ENCODE data around the gene PDZRN4.
"Not testable (repeated sequence)": the region's sequence is repeated elsewhere in the genome, so short reads cannot be mapped to it uniquely, and the experiment has no call there.

PDZRN4 gene

DNA sequence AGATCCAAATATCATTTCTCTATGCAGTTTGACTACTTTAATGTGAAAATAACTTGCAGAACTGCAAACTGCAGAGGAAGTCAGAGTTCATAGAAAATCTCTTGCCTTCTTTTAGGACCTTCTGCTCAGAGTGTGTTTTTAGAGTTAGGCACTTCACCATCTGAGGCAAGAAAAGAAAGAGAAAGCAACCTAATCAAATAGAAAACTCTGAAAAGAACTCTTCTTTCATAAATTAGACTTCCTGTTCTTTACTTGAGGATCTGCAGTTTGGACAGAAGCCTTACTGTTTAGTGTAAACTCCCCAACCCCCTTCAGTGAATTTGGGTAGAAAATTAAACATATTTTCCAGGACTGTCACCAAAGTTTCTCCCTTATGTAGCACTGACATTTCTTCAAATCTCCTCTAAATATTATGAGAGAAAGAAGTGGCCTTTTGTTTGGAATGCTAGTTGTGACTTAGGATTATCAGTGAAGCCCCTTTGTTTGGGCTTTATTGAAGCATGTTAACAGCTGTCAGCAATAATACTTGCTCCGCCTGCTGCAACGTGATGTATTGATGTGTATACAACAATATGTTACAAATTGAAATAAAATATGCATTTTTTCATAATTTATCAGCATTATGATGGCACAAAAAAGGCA, 99.5 kb downstream of the PDZRN4 start:
- DNase-seq = no peak

DNA sequence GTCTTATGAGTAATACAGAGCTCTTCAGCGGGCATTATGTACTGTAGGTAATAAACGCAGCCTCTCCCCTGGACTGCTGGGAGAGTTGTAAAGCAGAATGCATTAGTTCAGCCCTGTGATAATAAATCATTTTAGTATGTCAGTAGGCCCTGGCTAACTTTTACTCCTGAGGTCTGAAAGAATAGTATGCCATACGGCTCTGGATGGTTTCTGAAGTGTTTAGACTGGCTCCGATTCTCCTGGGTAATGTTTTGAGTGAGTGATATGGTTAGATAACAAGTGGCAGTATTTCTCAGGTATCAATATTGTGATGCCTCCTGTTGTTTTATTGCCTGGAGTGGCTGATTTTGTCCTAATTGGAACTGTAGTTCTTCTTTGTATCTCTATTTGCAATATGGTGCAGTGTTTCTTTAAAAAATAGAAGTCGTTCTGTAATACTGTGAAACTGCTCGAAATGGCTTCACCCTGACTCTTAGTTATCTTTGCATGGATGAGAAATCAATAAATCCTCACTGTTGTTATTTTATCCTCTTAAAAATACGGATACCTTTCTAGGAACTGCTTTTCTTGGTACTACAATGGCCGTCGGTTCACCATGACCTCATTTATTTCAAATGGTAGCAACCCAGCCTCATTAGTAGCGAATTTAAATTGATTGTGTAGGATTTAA, 100.2 kb downstream of the PDZRN4 start:
- no peak for DNase-seq

DNA sequence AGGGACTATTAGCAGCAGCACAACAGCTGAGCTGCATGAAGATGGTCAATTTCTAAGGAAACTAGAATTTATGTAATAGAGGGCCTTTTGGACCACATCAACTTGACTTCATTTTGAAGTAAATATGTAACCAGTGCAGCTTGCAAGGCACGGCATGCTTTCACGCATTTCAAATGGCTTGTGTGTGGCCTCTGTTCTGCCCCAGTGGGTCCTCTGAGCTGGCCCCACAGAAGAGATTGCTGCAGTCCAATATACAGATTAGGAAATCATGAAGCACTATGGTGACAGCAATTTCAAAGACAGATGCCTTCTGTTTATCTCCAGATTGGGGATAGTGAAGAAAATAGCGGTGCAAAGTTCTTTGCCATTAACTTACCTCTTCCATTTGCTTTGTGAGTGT, 101.4 kb downstream of the PDZRN4 start:
- DNase-seq = no peak

DNA sequence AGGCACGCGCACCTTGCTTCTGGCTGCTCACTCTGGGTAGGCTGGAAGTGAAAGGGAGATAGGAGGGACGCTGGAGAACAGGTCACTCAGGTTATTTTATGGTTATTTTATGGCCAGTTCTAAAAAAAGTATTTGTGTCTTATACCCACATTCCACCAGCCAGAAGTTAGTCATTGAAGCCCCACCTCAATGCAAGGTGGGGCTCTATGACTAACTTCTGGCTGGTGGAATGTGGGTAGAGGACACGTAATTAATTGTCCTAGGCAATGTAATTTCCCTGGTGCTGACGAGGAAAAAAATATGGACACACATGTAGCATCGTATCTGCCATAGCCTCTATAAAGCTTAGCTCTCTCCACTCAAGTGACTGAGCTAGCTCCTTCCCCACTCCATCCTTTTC, 104.9 kb downstream of the PDZRN4 start:
- no peak for DNase-seq

DNA sequence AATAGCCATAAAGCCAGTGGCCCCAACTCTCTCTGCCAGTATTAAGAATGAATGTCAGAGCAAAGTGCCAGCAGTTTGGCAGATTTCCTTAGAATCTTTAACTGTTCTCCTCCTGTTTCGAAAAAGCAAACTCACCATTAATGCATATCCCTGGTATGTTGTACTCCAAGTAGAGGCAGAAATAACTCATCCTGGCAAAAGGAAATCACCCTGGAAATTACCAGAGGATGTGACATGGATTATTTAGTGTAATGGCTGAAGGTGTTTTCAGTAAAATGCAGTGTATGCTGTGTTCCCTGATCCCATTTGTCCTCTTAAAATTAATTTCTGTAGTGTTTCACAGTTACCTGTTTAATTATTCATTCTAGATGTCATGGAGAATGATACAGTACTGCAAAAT, 105.3 kb downstream of the PDZRN4 start:
- DNase-seq = no peak

DNA sequence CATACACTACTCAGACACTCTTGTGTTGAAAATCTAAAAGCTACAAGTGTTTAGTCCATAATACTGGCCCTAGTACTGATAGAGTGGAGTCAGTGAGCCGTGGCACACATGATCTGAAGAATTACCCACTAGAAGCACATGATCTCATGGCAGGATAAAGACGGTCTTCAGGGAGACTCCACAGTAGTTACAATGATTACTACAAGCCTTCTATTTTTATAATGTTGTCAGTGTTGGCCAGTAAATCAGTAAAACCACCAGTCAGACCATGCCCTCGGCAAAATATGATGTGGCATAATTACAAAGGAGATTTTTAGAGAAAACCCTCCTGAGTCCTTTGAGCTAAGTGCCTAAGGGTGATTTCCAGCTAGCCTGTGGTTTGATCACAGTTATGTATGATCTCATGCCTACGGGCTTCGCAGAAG, 114.9 kb downstream of the PDZRN4 start:
- DNase-seq = no peak

DNA sequence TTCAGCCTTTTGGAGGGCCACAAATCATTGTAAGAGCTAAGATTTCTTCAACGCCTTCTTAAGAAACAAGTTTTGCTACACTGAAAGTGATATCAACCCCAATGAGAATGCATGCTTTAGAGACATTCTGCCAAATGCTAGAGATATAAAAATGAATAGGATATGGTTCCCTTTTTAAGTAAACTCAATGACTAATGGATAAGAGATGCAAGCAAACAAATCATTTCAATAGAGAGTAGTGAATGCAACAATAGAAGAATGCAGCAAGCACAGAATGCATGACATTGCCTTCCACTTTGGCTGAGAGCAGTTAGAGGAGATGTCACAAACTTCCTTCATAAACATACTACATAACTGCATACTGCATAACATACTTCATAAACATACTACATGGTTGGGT, 116.4 kb downstream of the PDZRN4 start:
- DNase-seq = no peak

DNA sequence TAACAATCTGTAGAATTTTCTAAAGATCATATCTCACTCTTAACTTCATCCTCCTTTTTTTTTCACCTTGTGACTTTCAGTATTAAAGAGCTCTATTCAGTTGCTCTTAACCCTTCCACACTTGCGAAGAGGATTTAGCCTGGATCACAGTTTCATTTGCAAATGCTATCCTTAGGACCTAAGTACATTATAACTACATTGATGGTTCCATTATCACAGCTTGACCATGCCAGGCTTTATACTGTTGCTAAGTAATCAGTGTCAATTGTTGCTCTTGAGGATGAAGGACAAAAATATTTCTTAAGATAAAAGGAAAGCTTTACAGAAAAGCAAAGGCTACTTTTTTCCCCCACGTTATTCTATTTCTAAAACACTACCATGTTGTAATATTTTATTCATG, 122.2 kb downstream of the PDZRN4 start:
- no peak for DNase-seq

DNA sequence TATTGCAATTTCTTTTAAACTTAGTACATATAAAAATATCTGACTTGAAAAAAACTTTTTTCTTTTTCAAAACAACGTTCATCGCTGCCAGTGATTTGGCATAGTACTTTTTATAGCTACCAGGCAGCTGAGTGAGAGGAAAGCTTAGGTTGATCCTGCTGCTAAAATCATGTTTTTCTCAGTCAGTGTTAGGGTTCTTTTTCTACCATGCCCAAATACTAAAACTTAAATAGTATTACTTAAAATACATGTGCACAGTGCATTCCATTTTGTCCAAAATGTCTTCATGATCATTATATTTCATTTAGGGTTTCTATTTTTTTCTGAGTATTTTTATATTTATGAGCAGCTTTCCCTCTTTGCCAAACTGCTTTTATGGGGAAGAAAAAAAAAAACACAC, 123.8 kb downstream of the PDZRN4 start:
- DNase-seq = no peak

DNA sequence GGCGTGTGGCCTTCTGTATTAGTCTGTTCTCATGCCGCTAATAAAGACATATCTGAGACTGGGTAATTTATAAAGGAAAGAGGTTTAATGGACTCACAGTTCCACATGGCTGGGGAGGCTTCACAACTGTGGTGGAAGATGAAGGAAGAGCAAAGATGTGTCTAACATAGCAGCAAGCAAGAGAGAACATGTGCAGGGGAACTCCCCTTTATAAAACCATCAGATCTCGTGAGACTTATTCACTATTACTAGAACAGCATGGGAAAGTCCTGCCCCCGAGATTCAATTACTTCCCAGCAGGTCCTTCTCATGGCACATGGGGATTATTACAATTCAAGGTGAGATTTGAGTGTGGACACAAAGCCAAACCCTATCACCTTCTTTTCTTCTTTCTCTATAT, 124.3 kb downstream of the PDZRN4 start:
- DNase-seq = not testable (repeated sequence)

DNA sequence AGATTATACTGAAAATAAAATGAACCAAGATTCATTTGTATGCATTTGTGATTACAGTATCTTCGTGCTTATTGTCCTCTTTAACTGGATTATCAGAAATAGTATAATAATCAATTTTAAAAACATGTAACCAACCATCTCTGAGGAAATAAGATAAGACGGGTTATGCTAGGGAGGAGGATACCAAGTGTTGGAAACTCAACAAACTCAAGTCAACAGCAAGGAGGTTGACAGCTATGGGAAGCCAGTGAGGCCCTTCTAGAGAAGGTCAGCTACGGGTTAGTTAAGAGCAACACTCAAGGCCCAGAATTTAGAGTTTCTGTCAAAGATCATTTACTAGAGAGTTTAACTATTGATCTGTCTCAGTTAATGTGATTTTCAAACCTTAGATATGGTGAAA, 137.2 kb downstream of the PDZRN4 start:
- DNase-seq = no peak

DNA sequence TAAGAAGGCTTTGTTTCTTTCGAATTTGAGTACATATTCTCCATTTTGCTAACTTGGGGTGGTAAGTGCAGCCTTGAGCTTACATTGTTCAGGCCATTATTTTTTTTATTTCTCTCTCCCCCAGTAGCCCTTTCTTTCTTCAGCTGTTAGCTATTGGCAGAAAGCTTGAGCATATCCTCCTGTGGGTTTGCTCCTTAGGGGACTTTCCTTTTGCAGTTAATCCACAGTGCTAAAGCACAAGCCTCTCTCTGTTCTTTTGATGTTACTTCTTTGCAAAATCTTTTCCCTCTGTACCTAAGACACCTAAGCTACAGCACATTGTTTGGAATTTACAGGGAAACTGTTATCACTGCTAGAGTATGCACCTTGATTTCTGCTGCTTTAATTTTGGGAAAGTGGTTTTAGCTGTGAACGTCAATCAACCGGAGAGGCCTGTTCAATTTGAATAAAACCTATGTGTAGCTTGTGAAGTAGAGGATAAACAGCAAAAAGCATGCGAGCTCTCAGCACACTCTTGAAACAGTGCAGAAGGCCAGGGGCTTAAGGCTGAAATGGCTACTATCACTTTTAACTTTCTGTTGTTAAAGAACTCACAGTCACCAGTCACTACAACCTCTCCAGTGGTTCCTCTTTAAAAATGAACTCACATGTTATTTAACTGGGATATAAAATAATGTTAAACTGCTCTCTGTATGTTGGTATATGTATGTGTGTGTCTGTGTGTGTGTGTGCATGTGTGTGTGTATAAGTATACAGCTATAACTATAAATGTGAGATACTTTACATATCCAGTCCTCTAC, 139.2 kb downstream of the PDZRN4 start:
- no peak for DNase-seq

DNA sequence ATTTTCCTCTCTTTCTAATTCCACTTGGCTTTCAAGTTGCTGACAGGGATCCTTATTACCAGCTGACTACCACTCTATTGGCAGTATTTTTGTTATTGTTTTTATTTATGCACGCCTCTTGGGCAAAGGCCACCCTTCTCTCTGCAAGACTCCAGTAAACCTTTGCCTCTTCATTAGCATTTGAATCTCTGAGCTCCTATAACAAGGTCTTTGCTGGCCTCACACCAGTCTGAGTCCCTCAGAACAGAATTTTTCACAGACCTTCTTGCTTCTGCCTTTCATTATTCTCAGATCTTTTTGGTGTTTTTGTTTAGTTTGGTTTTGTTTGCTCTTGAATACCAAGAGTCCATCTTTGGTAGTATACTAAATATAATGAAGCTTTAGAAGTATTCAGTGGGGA, 145.9 kb downstream of the PDZRN4 start:
- no peak for DNase-seq

DNA sequence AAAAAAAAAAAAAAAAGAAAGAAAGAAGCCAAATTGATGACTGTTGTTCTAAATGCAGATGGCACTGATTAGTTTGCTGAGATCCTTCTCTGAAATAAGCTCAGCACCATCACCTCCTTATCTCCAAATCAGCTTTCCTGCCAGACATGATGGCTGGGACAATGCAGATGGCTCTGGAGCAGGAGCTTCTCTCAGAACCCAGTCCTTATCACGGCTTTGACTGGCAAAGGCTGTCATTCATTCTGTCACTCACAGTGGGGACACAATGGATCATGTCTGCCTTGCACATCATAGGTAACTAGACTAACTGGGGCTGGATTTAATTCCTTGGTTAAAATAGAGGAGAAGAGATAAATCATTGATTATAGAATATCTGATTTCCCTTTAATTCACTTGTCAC, 146.3 kb downstream of the PDZRN4 start:
- DNase-seq = no peak

DNA sequence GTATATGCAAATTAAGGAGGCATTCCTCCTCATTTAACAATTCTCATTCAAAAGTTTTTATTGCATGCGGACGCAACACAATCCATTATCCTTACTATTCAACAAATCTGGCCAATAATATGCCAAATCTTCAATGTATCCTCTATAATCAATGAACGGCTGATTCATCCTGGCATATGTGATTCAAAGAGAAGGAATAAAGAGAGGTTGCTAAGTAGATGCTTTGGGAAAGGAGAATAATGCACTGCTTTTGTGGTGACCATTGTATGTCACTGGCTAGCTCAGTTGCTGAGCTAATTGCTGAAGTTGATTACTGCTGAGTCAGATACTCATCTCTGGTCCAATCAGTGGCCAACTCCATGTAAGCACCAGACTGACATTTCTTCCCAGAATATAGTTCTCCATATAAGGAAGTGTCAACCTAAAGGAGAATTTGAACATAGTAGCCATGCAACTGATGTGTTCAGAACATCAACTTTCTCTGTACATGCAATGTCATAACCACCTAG, 148.0 kb downstream of the PDZRN4 start:
- no peak for DNase-seq

DNA sequence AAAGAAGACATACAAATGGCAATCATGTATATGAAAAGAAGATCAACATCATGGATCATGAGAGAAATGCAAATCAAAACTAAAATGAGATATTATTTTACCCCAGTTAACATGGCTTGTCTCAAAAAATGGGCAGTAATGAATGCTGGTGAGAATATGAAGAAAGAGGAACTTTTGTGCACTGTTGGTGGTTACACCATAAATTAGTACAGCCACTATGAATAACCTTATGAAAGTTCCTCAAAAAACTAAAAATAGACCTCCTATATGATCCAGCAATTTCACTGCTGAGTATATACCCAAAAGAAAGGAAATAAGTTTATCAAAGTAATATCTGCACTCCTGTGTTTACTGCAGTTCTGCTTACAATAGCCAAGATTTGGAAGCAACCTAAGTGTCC, 151.7 kb downstream of the PDZRN4 start:
- no peak for DNase-seq

DNA sequence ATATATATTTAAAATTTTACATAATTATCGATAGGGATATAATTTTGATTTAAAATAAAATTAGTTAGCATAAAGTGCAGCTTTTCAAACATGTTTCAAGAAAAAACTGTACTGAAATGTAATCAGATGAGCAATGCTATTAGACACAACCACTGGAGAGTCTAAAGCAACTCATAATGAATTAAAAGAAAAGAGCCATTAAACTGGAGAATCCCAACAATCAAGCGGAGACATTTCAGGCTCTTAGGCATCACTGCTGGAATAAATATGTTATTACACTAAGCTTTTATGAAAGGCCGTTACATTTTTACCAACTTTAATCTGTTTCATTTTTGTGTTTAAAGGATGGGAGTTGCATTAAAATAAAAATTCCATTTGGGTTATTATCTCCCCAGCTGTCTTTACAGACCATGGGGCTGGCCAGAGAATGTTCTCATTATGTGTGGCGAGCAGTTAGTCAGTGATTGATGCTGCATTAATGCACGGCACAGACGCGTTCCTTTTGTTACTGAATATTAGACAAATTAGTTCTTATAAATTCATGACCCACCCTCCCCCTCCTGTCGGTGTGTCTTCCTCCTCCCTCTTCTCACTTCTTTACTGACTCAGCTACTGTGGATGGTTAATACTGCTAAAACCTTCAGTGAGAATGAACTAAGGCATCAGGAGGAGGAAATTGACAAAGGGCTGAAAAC, 156.8 kb downstream of the PDZRN4 start:
- no peak for DNase-seq

DNA sequence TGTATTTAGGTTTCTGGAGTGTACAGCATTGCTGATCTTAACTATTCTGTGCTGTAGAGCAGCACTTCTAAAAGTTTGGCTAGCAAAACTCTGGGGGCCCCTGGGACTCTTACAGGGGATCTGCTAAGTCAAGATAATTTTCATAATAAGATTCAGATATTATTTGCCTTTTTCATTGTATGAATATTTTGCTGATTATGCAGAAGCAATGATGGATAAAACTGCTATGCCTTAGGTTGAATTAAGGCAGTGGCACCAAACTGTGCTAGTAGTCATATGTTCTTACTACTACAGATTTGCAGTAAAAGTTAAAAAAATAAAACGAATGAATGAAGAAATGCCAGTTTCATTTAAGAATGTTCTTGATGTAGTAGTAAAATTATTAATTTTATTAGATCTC, 160.1 kb downstream of the PDZRN4 start:
- no peak for DNase-seq

DNA sequence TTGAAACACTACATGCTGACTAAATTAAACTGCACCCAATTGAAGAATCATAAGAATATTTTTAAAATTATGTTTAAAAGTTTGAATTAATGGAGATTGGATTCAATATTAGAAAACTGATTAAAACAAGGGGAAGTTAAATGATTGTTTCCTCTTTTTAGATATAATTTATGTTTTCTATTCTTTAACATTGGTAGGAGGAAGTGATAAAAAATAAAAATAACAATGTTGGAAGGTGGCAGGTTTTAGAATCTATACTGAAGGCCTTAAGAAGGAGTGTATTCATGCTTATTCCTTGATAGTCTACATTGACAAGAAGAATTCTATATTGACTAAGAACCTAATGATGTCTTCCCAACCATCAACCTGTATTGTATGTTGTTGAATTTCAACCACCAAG, 168.1 kb downstream of the PDZRN4 start:
- DNase-seq = no peak

DNA sequence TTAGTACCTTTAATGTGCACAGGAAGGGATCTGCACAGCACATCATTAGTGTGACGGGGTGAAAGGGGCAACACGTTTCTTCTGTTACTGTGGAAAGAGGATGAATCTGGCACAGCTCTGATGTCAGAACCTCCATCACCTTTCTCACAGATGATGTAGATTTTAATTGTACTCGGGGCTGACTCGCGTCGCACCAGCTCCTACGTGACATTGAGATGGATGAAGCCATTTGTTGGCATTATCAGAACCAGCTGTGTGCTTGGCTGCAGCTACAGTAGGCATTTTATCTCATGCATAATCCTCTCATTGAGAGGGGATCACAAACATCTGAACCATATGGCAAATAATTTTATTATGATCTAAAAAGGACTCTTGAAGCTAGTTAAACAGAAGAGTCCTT, 173.6 kb downstream of the PDZRN4 start:
- DNase-seq = no peak

DNA sequence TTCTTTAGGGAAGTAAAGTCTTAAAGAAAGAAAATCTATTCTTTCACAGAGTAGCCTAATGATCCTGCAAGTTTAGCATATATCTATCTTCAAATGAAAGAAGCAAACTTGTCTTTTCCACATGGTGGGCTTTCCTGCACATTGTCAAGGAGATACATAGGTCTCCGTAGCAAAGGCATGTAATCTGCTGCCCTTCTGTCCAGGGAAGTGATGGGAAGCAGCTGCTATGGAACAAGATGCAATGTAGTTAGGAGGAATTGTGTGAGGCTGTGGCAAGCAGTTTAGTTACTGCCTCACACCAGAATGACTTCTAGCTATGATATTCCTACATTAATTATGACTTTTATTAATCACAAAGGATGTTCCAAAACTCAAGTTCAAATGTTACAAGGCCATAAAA, 174.4 kb downstream of the PDZRN4 start:
- no peak for DNase-seq

DNA sequence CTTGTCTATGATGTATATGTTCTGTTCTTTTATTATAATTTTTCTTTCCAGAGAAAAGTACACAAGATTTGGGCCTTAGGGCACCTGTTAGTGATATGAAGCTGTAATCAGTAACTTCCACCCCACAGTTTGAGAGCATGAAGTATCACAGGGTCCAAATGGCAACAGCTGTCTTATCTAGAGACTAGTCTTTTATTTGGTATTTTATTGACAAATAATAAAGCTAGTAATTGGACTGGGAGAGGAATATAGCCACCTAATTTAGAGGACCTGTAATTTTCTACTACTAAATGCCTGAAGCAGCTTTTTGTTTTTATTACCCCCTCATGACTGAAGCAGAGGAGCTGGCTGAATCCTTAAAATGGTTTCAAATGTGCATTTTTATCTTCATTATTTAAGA, 174.8 kb downstream of the PDZRN4 start:
- no peak for DNase-seq

DNA sequence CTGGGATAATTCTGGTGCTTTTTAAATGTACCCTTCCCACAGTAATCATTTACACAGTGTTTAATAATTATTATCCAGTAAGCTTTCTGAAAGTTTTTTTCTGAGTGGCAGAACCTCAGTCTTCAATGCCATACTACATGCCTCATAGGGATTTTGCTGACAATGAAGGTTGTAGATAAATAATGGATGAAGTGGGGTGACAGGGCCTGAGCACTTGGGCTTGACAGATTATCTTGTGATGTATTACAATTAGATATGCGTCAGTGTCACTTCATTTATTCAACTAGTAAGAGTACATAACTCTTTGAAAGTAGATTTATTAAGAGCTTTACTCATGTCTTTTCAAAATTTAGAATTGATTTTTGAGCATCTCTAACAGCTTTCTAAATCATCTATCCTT, 176.1 kb downstream of the PDZRN4 start:
- DNase-seq = no peak

All from activated CD4-positive, alpha-beta T cell treated with anti-CD3 and anti-CD28 coated beads, Interleukin-2, amount 50 U/mL, for 48 hours (primary cell).